Osteoblast (primary cell): ENCODE data around the gene CDH11. TPM values are rescaled to one million over a fixed set of nuclear protein-coding genes. Genes with fewer than 3 reads are reported as not detected.
A peak's percentile ranks its signal among the peaks of the same experiment; 100 is the strongest.

Experiments
- DNase-seq: peaks from one replicate; pipeline ENCODE4 v3.0.0; 2011; ENCODE audit warnings: low spot score, mixed read lengths; ENCODE audit not compliant: insufficient read length; ENCODE audit errors: missing footprints
- H2AFZ ChIP-seq: 2 replicates; pipeline ENCODE4 v1.6.0; 2011; ENCODE audit warnings: mild to moderate bottlenecking, low read length
- H3K27ac ChIP-seq: 2 replicates; pipeline ENCODE4 v1.5.1; 2011; ENCODE audit warnings: mild to moderate bottlenecking, low read depth, low read length, moderate library complexity
- H3K27me3 ChIP-seq: 2 replicates; pipeline ENCODE4 v1.6.0; 2012; ENCODE audit warnings: mild to moderate bottlenecking, control low read depth, inconsistent platforms, low read length, moderate library complexity; ENCODE audit not compliant: insufficient read depth
- H3K36me3 ChIP-seq: 2 replicates; pipeline ENCODE4 v1.5.1; 2011; ENCODE audit warnings: mild to moderate bottlenecking, low read length, control low read depth, moderate library complexity; ENCODE audit not compliant: insufficient read depth
- H3K4me1 ChIP-seq: 2 replicates; pipeline ENCODE4 v1.5.1; 2011; ENCODE audit warnings: mild to moderate bottlenecking, low read length, control low read depth, moderate library complexity; ENCODE audit not compliant: insufficient read depth
- H3K4me2 ChIP-seq: 2 replicates; pipeline ENCODE4 v1.6.0; 2011; ENCODE audit warnings: mild to moderate bottlenecking, low read length; ENCODE audit not compliant: insufficient read depth
- H3K4me3 ChIP-seq: fragments of 200-600 bp; sonication (generic); 3 replicates; pipeline ENCODE4 v1.5.1; 2012; ENCODE audit warnings: mild to moderate bottlenecking, low read length, inconsistent platforms; ENCODE audit not compliant: insufficient read depth
- H3K79me2 ChIP-seq: 2 replicates; pipeline ENCODE4 v1.6.0; 2012; ENCODE audit warnings: mild to moderate bottlenecking, low read length, control low read depth, inconsistent platforms; ENCODE audit not compliant: insufficient read depth
- H3K9me3 ChIP-seq: 2 replicates; pipeline ENCODE4 v1.5.1; 2011; ENCODE audit warnings: low read depth, low read length, control low read depth
- H4K20me1 ChIP-seq: 2 replicates; pipeline ENCODE4 v1.6.0; 2012; ENCODE audit warnings: mild to moderate bottlenecking, low read length, control low read depth; ENCODE audit not compliant: insufficient read depth
- total RNA-seq: library from RNA; depleted of rRNA; stranded (reverse); fragments of >200 nt; gene quantifications from 2 replicates; pipeline ENCODE4 v1.2.3, GENCODE V29; 2012
- TF ChIP-seq, protein P1 (sequence below): IDR thresholded peaks from 2 replicates; pipeline ENCODE4 v1.5.1; 2011; ENCODE audit warnings: mild to moderate bottlenecking, low read depth, low read length, moderate library complexity; ENCODE audit errors: extremely low read depth

CDH11 gene
- total RNA-seq, 1 donor: 1,116 TPM

DNA sequence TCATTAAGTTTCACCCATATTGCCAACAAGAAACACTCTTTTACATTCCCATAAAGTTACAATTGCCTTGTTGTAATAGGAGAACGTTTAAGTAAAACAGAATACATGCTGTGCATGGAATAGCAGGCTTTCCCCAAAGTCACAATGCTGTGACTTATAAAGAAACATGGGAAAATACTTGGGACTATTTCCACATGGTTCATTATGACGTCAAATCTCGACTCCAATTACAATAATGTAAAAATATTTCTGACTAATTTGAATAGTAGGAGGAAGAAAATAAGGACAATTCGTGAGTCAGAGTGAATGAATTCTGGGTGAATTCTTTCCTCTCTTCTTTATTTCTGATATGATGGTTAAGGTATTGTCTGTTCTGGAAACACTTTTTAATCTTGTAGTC is 52.8 kb downstream of the CDH11 start:
- H3K27ac ChIP-seq: peak overlapping the region; percentile 99
- H3K4me3 ChIP-seq: no peak overlapping the region
- H2AFZ ChIP-seq: no peak overlapping the region
- H3K4me2 ChIP-seq: peak overlapping the region; percentile 78
- no peaks in the 10 kb centered on the region for H3K27me3 ChIP-seq
- peaks cover 46% of the 10 kb centered on the region for H3K36me3 ChIP-seq
- no peak for DNase-seq
- H3K4me1 ChIP-seq: peaks cover 50% of the 10 kb centered on the region
- peaks cover 60% of the 10 kb centered on the region for H4K20me1 ChIP-seq
- TF ChIP-seq, protein P1, sequence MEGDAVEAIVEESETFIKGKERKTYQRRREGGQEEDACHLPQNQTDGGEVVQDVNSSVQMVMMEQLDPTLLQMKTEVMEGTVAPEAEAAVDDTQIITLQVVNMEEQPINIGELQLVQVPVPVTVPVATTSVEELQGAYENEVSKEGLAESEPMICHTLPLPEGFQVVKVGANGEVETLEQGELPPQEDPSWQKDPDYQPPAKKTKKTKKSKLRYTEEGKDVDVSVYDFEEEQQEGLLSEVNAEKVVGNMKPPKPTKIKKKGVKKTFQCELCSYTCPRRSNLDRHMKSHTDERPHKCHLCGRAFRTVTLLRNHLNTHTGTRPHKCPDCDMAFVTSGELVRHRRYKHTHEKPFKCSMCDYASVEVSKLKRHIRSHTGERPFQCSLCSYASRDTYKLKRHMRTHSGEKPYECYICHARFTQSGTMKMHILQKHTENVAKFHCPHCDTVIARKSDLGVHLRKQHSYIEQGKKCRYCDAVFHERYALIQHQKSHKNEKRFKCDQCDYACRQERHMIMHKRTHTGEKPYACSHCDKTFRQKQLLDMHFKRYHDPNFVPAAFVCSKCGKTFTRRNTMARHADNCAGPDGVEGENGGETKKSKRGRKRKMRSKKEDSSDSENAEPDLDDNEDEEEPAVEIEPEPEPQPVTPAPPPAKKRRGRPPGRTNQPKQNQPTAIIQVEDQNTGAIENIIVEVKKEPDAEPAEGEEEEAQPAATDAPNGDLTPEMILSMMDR: no peak
- H3K9me3 ChIP-seq: no peaks in the 10 kb centered on the region
- peaks cover 94% of the 10 kb centered on the region for H3K79me2 ChIP-seq

DNA sequence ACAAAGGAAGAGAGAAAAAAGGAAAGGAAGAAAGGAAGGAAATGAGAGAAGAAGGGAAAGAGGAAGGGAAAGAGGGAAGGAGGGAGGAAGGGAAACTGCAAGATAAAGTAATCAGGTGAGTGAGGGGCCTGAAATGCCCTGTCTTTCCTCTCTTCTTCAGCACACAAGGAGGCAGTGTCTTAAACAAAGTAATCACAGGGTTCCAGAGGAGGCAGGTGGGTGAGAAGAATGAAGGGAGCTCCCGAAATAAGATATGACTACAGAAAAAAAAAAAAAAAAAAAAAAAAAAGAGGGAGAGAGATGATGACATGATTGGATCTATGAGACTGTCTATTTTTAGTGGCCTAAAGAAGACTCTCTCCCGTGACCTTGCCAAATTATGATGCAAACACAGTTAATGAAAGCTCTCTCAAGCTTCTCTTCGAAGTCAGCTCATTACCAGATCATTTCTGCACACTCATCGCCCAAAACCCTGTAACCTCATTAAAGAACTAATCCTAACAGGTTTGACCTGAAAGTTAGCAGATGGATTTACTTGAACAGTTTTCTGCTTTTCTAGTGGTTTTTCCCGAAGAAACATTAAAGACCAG is 53.6 kb downstream of the CDH11 start:
- peak overlapping the region; percentile 47 for H3K4me2 ChIP-seq

DNA sequence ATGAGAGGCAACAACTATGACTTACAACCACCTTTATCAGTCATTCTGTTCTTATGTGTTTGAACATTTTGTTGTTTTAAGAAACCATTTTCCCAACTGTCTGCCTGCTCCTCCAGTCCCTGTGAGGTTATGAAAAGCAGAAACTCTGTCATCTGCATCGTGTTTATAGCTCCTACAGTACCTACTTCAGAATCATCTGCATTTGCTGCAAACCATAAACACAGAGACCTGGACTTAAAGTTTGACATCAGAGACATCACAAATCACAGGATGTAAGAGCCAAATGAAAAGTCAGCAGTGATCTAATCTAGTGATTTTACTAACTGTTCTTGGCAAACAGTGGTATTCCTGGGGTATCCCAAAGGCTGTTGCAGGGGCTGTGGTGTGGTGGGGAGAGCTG is 55.2 kb downstream of the CDH11 start:
- peak overlapping the region; percentile 99 for H3K27ac ChIP-seq
- H3K4me2 ChIP-seq: no peak overlapping the region
- no peak overlapping the region for H2AFZ ChIP-seq
- no peak for DNase-seq
- H3K36me3 ChIP-seq: peaks cover 46% of the 10 kb centered on the region
- no peaks in the 10 kb centered on the region for H3K27me3 ChIP-seq
- TF ChIP-seq, protein P1: no peak
- H3K9me3 ChIP-seq: no peaks in the 10 kb centered on the region
- H4K20me1 ChIP-seq: peaks cover 65% of the 10 kb centered on the region
- H3K79me2 ChIP-seq: peaks cover 96% of the 10 kb centered on the region
- peaks cover 62% of the 10 kb centered on the region for H3K4me1 ChIP-seq
- H3K4me3 ChIP-seq: no peak overlapping the region

More for the DNA sequence above, 53.6 kb downstream of the CDH11 start:
- Histone ChIP-seq H3K79me2 (peaks cover 94% of the 10 kb centered on the region), H4K20me1 (peaks cover 63% of the 10 kb centered on the region), H3K4me1 (peaks cover 58% of the 10 kb centered on the region), H3K36me3 (peaks cover 46% of the 10 kb centered on the region), H3K27ac (peak overlapping the region; percentile 99), H2AFZ (no peak overlapping the region), H3K4me3 (no peak overlapping the region), H3K9me3 (no peaks in the 10 kb centered on the region), H3K27me3 (no peaks in the 10 kb centered on the region)
- TF ChIP-seq, protein P1: no peak
- no peak for DNase-seq

DNA sequence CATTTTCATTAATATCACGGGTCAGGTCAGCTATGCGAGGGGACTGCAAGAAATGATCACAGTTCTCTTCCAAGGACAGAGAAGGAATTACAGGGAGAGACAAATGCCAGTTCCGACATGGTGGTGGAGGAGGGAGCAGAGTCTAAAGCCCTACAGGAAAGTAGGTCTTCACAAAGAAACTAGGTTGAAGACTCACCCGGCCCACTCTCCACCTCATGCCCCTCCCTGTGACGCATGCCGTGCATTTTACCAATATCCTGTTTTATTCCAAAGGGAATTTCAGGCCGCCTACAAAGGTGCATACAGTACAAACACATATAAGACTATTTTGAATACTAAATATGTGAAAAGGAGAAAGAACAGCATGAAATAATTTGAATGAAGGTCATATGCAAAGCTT is 56.8 kb downstream of the CDH11 start:
- Histone ChIP-seq H3K4me3 (no peak overlapping the region), H3K4me1 (peaks cover 49% of the 10 kb centered on the region), H3K9me3 (no peaks in the 10 kb centered on the region), H3K27ac (peak overlapping the region; percentile 99), H3K79me2 (peaks cover 98% of the 10 kb centered on the region), H3K4me2 (no peak overlapping the region), H4K20me1 (peaks cover 64% of the 10 kb centered on the region), H2AFZ (no peak overlapping the region), H3K36me3 (peaks cover 38% of the 10 kb centered on the region), H3K27me3 (no peaks in the 10 kb centered on the region)
- no peak for DNase-seq
- TF ChIP-seq, protein P1: no peak
